ENCODE results near the gene KRTAP16-1.
"Not testable (repeated sequence)": the region's sequence is repeated elsewhere in the genome, so short reads cannot be mapped to it uniquely, and the experiment has no call there.

The KRTAP16-1 gene, protein sequence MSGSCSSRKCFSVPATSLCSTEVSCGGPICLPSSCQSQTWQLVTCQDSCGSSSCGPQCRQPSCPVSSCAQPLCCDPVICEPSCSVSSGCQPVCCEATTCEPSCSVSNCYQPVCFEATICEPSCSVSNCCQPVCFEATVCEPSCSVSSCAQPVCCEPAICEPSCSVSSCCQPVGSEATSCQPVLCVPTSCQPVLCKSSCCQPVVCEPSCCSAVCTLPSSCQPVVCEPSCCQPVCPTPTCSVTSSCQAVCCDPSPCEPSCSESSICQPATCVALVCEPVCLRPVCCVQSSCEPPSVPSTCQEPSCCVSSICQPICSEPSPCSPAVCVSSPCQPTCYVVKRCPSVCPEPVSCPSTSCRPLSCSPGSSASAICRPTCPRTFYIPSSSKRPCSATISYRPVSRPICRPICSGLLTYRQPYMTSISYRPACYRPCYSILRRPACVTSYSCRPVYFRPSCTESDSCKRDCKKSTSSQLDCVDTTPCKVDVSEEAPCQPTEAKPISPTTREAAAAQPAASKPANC

DNA sequence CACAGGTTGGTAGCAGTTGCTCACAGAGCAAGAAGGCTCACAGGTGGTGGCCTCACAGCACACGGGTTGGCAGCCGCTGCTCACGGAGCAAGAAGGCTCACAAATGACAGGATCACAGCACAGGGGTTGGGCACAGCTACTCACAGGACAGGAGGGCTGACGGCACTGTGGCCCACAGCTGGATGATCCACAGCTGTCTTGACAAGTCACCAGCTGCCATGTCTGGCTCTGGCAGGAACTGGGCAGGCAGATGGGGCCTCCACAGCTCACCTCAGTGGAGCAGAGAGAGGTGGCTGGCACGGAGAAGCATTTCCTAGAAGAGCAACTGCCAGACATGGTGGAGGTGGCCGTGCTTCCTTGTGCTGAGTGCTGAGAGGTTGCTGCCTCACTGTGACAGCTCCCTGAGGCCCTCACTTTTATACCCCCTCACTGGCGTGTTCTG lies at the start of gene KRTAP16-1:
Gene KRTAP16-1, minus strand, starts transcription at position 392 of the 442 bp plus-strand sequence. Its CDS starts 56 bp downstream, at position 336.
- no peaks in the 10 kb centered on the region for H3K9me3 ChIP-seq (ENCODE audit: low read length)
- H3K27me3 ChIP-seq (ENCODE audit: insufficient read depth, low read length) = no peaks in the 10 kb centered on the region
- no peaks in the 10 kb centered on the region for H3K4me1 ChIP-seq (ENCODE audit: insufficient read depth, low read length)
- H3K4me3 ChIP-seq (ENCODE audit: low read length) = no peak within 1 kb of the TSS
- H3K36me3 ChIP-seq (ENCODE audit: insufficient read depth, low read length) = no peaks in the 10 kb centered on the region
- no peak within 1 kb of the TSS for H2AFZ ChIP-seq (ENCODE audit: low read depth, low read length)

DNA sequence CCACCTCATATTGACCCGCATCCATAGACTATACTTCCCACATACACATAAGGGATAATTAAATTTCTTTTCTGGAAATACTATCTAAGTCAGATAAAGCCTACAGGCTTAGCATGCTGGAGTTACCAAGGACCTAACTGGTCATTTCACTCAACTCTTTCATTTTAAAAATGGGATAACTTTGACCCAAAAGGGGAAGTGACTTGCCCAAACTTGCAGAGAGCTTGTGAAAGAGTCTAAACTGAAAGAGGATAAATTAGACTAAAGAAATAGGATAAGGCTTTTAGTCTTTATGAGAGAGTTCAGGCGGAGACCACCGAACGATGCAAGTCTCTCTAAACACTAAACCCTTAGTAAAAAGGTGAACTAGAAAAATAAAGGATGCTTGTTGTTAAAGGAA lies 45.4 kb upstream of the KRTAP16-1 start:
- Histone ChIP-seq H2AFZ (ENCODE audit: low read depth, low read length) (no peak overlapping the region), H3K36me3 (ENCODE audit: insufficient read depth, low read length) (no peaks in the 10 kb centered on the region), H3K27me3 (ENCODE audit: insufficient read depth, low read length) (no peaks in the 10 kb centered on the region), H3K4me1 (ENCODE audit: insufficient read depth, low read length) (no peaks in the 10 kb centered on the region), H3K4me3 (ENCODE audit: low read length) (no peak overlapping the region), H3K9me3 (ENCODE audit: low read length) (no peaks in the 10 kb centered on the region)

DNA sequence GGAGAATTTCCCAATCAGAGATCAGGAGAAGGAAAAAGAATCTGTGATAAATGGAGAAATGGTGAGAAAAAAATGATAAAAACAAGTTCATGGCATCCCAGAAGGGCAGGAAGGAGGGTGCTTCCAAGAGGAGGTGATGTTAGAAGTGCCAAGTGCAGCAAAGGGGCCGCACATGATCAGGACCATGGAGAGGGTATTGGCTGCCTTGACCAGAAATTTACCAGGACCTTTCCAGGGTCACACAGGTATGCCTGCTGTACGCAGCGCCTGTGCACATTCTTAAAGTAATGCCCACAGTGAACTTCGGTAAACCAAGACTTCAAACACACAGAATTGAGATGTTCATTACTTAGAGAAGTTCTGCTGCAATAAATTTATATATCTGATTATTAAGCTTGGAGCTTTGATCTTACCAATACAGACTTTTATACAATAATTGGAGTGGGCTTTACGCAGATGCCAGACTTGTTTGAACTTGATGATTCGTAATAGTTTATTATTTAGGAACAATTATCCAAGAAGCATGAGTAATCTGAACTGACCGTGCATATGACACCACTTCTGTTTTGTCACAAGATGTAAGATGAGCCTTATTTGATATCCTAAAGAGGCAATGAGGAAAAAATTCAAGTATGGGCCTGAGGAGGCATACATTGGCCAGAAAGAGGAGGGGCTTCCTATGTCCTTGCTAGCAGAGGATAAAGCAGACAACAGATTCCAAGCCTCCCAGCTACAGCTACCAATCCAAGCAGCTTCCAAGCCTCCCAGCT lies 43.7 kb upstream of the KRTAP16-1 start:
- no peaks in the 10 kb centered on the region for H3K36me3 ChIP-seq (ENCODE audit: insufficient read depth, low read length)
- no peaks in the 10 kb centered on the region for H3K27me3 ChIP-seq (ENCODE audit: insufficient read depth, low read length)

DNA sequence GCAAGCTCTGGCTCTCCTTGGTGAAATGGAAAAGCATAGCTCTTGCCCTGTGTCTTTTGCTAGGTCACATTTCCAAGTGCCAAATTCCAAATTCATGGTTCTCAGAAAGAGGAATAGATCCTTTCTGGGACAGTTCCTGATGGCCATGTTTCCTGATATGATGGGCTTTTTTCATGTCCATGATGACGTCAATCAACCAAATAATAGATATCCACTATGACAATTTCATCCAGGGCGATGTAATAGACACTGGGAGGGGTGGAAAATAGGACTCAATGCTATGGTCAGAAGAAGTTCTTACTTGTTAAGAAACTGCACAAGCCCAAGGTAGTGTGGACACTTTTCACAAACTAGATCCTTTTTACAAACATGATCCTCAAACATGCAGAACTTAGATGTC lies 42.1 kb upstream of the KRTAP16-1 start:
- no peaks in the 10 kb centered on the region for H3K9me3 ChIP-seq (ENCODE audit: low read length)
- no peaks in the 10 kb centered on the region for H3K4me1 ChIP-seq (ENCODE audit: insufficient read depth, low read length)
- H3K27me3 ChIP-seq (ENCODE audit: insufficient read depth, low read length) = no peaks in the 10 kb centered on the region
- no peaks in the 10 kb centered on the region for H3K36me3 ChIP-seq (ENCODE audit: insufficient read depth, low read length)
- no peak overlapping the region for H2AFZ ChIP-seq (ENCODE audit: low read depth, low read length)
- H3K4me3 ChIP-seq (ENCODE audit: low read length) = no peak overlapping the region

More for the DNA sequence above, 43.7 kb upstream of the KRTAP16-1 start:
- H3K4me1 ChIP-seq (ENCODE audit: insufficient read depth, low read length) = no peaks in the 10 kb centered on the region
- H3K9me3 ChIP-seq (ENCODE audit: low read length) = no peaks in the 10 kb centered on the region
- H2AFZ ChIP-seq (ENCODE audit: low read depth, low read length) = no peak overlapping the region
- no peak overlapping the region for H3K4me3 ChIP-seq (ENCODE audit: low read length)

DNA sequence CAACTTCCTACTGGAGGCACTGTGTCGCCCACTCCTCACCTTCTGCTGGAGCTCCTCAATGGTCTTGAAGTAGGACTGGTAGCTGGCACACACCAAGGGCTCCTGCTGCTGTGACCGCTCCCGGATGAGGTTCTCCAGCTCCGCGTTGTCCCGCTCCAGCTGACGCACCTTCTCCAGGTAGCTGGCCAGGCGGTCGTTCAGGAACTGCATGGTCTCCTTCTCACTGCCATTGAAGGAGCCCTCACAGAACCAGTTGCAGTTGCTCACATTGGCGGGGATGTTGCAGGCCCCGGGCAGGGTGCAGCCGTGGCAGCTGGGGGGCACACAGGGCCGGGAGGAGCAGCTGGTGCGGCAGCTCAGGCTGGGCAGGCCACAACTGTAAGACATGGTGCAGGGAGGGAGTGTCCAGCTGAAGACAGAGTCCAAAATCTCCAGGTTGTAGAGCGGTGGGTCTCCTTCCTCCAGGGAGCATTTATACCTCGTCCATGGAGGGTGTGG lies 41.3 kb upstream of the KRTAP16-1 start, which contains the start of gene KRT33A:
Gene KRT33A, minus strand, starts transcription at position 448 of the 498 bp plus-strand sequence. Its CDS starts 61 bp downstream, at position 387.
- not testable (repeated sequence) for H3K4me3 ChIP-seq (ENCODE audit: low read length); H2AFZ ChIP-seq (ENCODE audit: low read depth, low read length)

DNA sequence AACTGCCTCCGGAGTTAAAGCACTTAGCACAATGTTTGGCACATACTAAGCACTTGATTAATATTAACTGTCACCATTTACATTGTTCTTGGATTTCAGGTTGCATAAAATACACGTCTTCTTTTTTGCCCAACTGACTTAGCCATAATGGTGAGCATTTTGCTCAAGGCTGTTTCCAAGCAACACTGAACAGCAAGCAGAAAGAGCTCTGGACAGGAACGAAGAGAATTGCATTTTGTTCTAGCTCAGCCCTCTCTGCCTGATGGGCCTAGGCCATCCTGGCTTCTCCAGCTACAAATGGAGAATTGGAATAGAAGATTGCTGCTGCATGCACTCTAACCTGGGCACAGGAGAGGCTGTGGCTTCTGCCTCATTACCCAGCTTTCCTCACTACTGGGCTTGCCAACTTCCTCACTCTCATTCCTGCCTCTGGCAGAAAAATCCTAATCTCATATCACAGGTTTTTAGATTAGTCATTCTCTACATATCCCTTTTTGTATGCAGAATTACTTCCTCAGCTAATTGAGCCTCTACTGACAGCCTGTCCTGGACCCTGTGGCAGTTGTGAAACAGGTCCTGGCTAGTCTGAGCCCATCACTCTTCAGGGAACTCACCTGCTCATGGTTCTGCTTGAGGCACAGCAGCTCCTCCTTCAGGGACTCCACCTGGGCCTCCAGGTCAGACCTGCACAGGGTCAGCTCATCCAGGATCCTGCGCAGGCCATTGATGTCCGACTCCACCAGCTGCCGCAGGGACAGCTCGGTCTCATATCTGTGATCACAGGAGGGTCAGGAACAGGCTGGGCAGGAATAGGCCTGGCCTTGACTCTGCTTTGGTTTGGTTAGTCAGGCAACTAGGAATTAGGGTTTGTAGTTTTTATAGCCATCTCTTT lies 39.0 kb upstream of the KRTAP16-1 start:
- Histone ChIP-seq H3K36me3 (ENCODE audit: insufficient read depth, low read length) (no peaks in the 10 kb centered on the region), H2AFZ (ENCODE audit: low read depth, low read length) (no peak overlapping the region), H3K4me1 (ENCODE audit: insufficient read depth, low read length) (no peaks in the 10 kb centered on the region), H3K9me3 (ENCODE audit: low read length) (no peaks in the 10 kb centered on the region), H3K27me3 (ENCODE audit: insufficient read depth, low read length) (no peaks in the 10 kb centered on the region), H3K4me3 (ENCODE audit: low read length) (no peak overlapping the region)

More for the DNA sequence above, 41.3 kb upstream of the KRTAP16-1 start, which contains the start of gene KRT33A:
- H3K4me1 ChIP-seq (ENCODE audit: insufficient read depth, low read length); H3K27me3 ChIP-seq (ENCODE audit: insufficient read depth, low read length); H3K9me3 ChIP-seq (ENCODE audit: low read length); H3K36me3 ChIP-seq (ENCODE audit: insufficient read depth, low read length): not testable (repeated sequence)

DNA sequence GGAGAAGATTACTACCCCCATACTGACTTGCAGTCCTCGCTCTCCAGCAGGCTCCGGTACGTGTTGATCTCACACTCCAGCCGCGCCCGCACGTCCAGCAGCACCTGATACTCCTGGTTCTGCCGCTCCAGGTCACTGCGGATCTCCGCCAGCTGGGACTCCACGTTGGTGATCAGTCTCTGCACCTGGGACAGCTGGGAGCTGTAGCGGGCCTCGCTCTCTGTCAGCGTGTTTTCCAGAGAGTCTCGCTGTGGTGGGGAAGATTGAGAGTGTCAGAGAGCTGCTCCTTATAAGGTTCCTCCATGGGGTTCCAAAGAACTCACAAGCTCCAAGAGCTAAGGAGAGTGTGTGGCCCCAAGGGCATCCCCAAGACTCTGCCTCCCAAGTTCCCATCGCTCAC lies 37.3 kb upstream of the KRTAP16-1 start:
- H2AFZ ChIP-seq (ENCODE audit: low read depth, low read length); H3K27me3 ChIP-seq (ENCODE audit: insufficient read depth, low read length); H3K4me1 ChIP-seq (ENCODE audit: insufficient read depth, low read length); H3K9me3 ChIP-seq (ENCODE audit: low read length); H3K4me3 ChIP-seq (ENCODE audit: low read length); H3K36me3 ChIP-seq (ENCODE audit: insufficient read depth, low read length): not testable (repeated sequence)

DNA sequence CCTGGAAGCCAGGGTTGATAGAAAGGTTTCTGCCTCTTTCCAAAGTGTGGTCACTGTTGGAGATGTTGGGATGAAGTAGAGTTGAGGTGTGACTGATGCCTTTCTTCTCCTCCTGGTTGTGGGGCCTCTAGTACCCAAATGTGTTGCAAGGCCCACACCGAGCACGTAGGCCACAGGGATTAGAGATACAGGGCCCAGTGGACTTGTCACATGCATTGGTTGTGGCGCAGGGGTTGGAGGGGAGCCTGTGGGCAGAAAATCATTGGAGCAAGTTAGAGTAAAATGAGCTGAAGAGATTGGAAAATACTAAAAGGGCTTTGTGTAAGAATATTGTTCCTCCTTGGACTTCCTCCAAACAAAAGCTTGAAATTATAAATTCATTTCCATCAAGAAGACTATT lies 36.9 kb upstream of the KRTAP16-1 start:
- no peak overlapping the region for H2AFZ ChIP-seq (ENCODE audit: low read depth, low read length)
- H3K9me3 ChIP-seq (ENCODE audit: low read length) = peaks cover 2% of the 10 kb centered on the region

DNA sequence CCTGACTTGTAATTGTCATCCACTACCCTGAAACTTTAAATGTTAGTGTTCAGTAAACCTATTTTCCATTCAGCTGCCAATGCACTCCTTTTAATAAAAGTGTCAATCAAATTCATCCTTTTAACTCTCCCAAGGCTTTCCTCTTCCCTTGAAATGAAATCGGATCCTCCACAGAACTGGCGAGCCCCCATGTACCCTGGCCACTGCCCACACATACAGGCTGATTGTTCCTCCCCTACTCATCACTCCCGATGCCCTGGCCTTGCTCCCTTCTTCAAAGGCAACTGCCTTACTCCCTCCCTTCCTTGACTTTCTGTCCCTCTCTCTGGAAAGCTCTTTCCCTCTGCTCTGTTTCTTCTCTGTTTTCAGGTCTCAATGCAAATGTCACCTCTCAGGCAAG lies 33.9 kb upstream of the KRTAP16-1 start:
- no peak overlapping the region for H3K4me3 ChIP-seq (ENCODE audit: low read length)
- H3K9me3 ChIP-seq (ENCODE audit: low read length) = peaks cover 2% of the 10 kb centered on the region
- H3K4me1 ChIP-seq (ENCODE audit: insufficient read depth, low read length) = no peaks in the 10 kb centered on the region
- no peaks in the 10 kb centered on the region for H3K27me3 ChIP-seq (ENCODE audit: insufficient read depth, low read length)
- no peak overlapping the region for H2AFZ ChIP-seq (ENCODE audit: low read depth, low read length)
- H3K36me3 ChIP-seq (ENCODE audit: insufficient read depth, low read length) = no peaks in the 10 kb centered on the region

More for the DNA sequence above, 36.9 kb upstream of the KRTAP16-1 start:
- Histone ChIP-seq H3K4me3 (ENCODE audit: low read length) (no peak overlapping the region), H3K4me1 (ENCODE audit: insufficient read depth, low read length) (no peaks in the 10 kb centered on the region), H3K27me3 (ENCODE audit: insufficient read depth, low read length) (no peaks in the 10 kb centered on the region), H3K36me3 (ENCODE audit: insufficient read depth, low read length) (no peaks in the 10 kb centered on the region)

DNA sequence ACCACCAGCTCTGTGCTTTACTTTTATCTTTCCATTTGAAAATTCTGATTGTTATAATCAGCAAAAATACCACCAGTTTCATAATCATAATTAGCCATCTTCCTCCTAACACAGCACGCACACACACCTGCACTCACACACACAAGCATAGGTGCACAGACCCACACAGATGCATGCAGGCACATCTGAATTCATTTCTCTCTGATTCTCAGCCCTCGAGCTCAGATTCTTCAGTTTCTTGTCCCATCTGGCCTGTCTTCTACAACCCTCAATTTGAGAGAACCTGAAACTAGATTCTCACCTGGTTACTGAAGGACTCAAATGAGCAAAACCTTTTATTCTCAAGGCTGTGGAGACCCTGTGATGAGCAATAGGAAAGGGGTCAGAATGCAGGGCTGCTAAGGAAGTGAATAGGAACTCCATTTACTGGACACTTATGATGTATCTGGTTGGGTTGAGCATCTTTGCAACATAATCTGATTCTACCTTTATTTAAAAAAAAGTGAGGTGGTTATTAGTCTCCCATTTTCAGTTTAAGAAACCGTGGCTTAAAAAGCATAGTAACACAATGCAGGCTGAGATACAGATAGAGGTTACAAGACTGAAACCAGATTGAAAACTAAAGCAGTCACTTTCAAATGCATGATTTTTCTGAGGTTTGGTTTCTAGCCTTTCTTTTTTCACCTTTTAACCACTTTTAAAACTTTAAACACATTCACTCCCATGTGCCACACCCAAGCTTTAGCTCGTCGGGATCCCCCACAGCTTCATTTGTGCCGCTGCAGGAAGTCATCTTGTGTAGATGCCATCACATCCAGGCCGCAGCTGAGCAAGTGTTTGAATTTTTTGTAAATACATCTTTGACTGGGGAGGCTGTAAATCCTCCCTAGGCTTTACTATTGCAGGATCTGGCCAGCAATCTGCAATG lies 32.1 kb upstream of the KRTAP16-1 start:
- Histone ChIP-seq H3K27me3 (ENCODE audit: insufficient read depth, low read length) (no peaks in the 10 kb centered on the region), H3K36me3 (ENCODE audit: insufficient read depth, low read length) (no peaks in the 10 kb centered on the region), H3K4me3 (ENCODE audit: low read length) (no peak overlapping the region), H3K4me1 (ENCODE audit: insufficient read depth, low read length) (no peaks in the 10 kb centered on the region), H3K9me3 (ENCODE audit: low read length) (peaks cover 2% of the 10 kb centered on the region), H2AFZ (ENCODE audit: low read depth, low read length) (no peak overlapping the region)

DNA sequence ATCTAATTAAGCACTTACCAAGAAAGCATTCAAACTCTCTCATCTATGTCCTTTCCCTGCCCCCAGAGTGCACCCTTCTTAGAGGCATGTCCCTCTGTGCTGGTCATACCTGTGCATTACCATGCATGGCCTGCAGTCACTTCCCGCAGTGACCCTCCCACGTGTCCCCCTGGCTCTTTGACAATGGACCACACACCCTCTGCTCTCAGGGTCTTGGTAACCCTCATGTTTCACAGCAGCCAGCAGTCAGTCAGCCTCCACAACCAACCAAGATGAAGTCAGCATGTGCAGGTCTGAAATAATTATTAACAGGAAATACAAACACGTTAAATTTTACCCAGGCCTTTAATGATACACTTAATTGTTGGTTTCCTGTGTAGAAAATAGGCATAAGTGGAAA lies 31.4 kb upstream of the KRTAP16-1 start:
- no peak overlapping the region for H2AFZ ChIP-seq (ENCODE audit: low read depth, low read length)
- H3K4me1 ChIP-seq (ENCODE audit: insufficient read depth, low read length) = no peaks in the 10 kb centered on the region
- peaks cover 2% of the 10 kb centered on the region for H3K9me3 ChIP-seq (ENCODE audit: low read length)
- H3K36me3 ChIP-seq (ENCODE audit: insufficient read depth, low read length) = no peaks in the 10 kb centered on the region
- H3K27me3 ChIP-seq (ENCODE audit: insufficient read depth, low read length) = no peaks in the 10 kb centered on the region
- no peak overlapping the region for H3K4me3 ChIP-seq (ENCODE audit: low read length)

All from neuron (in vitro differentiated cells).